Fibroblast of gingiva (primary cell): ENCODE results near the gene ABCG4.
A peak's percentile ranks its signal among the peaks of the same experiment; 100 is the strongest.
"Not testable (repeated sequence)": the region's sequence is repeated elsewhere in the genome, so short reads cannot be mapped to it uniquely, and the experiment has no call there.

Experiments used
- DNase-seq: peaks from one replicate; pipeline ENCODE4 v3.0.0-alpha.2; 2011; ENCODE audit warnings: low read depth

Gene ABCG4

GRCh38 chr11:119184399-119184798, 35.5 kb downstream of the ABCG4 start:
- not testable (repeated sequence) for DNase-seq

DNA sequence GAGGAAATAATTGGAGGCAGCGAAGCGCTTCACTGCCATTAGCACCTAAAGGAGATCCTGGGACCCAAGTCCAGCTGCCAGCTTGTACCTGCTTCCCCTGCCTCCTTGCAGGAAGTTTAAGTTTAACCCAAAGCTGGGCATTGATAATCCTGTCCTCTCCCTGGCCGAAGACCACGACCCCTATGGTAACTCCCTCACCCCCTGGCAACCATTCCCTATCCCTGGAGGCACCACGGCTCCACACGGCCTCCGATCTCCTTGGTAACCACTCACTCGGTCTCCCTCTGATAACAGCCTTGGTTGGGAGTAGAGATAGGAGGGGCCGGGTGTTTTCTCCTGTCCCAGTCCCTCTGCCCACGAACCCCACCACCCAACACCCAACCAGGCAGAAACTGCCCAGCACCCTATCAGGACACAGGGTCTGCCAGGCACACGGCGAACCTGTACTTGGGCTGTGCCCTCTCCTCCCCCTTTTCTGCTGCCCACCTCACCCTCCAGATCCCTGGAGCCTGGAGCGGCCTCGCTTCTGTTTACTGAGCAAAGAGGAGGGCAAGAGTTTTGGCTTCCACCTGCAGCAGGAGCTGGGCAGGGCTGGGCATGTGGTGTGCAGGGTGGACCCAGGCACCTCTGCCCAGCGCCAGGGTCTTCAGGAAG, 37.3 kb downstream of the ABCG4 start:
- DNase-seq: no peak

DNA sequence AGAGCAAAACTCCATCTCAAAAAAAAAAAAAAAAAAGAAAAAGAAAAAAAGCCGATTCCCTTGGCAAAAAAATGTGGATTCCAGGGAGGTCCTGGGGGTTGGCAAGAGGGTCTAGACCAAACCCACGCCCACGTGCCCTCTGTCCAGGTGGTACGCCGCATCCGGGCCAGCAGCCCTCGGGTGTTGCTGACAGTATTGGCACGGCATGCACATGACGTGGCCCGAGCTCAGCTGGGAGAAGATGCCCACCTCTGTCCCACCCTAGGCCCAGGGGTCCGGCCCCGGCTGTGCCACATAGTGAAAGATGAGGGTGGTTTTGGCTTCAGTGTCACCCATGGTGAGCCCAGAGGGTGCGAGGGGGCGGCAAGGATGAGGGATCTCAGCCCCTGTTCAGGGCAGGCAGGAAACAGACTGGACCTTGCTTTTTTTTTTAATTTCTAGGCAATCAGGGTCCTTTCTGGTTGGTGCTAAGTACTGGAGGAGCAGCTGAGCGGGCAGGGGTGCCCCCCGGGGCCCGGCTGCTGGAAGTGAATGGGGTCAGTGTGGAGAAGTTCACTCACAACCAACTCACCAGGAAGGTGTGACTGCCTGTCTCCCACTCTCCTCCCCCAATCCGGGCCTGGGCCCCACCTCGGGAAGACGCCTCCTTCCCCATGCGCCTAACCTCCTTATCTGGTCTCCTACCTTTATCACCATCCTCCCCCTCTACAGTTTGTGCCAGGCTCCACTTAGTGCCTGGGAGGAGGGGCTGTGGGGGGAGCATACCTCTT, 38.5 kb downstream of the ABCG4 start:
- no peak for DNase-seq

DNA sequence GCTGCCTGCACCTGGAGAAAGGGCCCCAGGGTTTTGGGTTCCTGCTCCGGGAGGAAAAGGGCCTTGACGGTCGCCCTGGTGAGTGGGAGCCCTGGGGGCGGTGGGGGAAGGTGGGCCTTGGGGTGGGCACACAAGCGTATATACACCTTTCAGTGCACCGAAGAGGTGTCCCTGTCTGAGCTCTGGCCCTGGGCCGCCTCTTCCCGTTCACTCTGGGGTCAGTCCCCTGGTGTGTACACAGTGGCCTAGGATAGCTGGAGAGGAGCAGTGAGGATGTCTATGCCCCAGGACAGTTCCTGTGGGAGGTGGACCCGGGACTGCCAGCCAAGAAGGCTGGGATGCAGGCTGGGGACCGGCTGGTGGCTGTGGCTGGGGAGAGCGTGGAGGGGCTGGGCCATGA, 39.2 kb downstream of the ABCG4 start:
- DNase-seq: no peak

DNA sequence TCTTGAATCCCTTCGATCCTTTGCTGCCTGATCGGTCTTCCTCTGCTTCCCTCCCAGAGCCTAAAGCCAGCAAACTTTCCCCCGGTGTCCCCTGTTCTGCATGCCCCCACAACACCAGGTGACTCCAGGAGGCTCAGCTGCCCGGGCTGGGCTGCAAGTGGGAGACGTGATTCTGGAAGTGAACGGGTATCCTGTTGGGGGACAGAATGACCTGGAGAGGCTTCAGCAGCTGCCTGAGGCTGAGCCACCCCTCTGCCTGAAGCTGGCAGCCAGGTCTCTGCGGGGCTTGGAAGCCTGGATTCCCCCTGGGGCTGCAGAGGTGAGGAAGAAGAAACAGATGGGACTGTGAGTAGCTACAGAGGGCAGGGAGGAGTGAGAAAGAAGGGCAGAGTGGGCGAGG, 40.0 kb downstream of the ABCG4 start:
- no peak for DNase-seq

- no peak for DNase-seq
Measured at GRCh38 chr11:119189393-119189792, 40.5 kb downstream of the ABCG4 start.

- DNase-seq: no peak
Measured at GRCh38 chr11:119190531-119190930, 41.7 kb downstream of the ABCG4 start.

DNA sequence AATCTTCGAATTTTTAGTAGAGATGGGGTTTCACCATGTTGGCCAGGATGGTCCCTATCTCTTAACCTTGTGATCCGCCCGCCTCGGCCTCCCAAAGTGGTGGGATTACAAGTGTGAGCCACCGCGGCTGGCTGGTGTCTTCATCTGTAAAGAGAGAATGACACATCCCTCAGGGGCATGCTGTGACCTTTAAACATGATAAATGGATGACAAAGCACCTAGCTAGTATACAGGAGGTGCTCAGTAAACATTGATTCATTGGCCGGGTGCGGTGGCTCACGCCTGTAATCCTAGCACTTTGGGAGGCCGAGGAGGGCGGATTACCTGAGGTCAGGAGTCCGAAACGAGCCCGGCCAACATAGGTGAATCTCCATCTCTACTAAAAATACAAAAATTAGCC, 42.4 kb downstream of the ABCG4 start:
- not testable (repeated sequence) for DNase-seq

GRCh38 chr11:119192111-119192510, 43.3 kb downstream of the ABCG4 start:
- peak; percentile 29 for DNase-seq

DNA sequence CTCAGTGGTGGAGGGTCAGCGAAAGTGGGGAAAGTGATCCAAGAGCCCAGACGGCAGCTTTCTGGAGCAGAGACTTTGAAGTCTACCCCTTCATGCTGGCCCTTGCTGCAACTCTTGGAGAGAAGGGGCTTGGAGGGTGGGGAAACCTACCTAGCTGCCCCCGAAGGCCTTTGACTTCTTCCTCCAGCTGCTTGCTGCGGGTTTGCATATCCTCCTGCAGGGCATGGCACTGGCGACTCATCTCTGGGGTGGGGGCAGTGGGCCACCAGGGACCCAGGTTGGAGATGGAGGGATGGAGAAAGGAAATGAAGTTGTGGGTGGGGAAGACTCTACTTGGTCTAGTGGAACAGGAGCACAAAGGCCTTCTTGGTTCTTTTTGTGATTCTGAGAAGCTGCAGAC, 44.1 kb downstream of the ABCG4 start:
- no peak for DNase-seq

DNA sequence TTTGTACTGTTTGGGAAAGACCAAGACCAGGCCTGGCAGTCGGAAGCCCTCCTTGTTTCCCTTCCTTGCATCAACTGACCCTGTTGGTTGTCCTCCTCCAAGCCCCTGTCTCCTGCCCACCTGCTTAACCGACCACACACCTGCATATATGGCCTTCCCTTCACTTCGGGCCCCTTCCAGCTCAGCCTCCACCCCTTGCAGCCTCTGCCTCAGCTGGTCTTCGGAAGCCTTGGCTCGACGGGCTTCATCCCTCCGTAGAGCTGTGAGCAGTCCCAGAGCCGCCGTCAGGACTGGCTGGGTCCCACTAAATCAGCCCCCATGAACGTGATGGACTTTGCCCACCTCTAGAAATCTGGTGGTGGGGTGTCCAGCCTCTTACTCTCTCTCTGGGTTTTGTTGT, 44.8 kb downstream of the ABCG4 start:
- DNase-seq: no peak

GRCh38 chr11:119194811-119195440, 46.1 kb downstream of the ABCG4 start:
- no peak for DNase-seq

- peak; percentile 42 for DNase-seq
Measured at GRCh38 chr11:119195680-119196079, 46.8 kb downstream of the ABCG4 start.

DNA sequence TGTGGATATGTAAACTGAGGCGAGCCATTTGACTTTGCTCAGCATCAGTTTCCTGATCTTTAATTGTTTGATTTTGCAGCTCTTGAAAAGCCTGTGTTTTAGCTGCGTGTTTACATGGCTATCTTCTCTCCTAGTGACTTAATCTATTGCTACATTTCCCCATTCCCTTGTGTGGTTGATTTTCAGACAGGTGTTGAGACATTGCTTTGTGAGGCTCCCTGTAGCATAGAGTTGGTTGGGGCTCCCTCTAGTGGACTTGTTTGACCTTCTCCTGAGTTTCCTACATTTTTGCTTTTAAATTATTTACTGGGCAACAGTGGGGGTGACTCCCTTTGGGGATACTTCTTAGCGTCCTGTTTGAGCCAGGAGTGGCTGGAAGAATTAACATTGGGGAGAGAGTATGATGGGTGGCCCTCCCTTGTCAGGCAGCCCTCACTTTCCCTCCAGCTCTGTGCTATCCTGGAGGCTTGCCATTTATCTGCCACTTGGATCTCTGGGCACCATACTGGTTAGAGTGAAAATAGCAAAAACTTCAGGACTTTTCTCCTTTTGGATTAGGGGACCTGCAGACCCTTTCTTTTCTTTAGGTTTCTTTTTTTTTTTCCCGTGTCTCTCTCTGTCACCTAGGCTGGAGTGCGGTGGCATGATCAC, 48.1 kb downstream of the ABCG4 start:
- DNase-seq: peak; percentile 74

- DNase-seq: no peak
Measured at GRCh38 chr11:119198925-119199324, 50.1 kb downstream of the ABCG4 start.

DNA sequence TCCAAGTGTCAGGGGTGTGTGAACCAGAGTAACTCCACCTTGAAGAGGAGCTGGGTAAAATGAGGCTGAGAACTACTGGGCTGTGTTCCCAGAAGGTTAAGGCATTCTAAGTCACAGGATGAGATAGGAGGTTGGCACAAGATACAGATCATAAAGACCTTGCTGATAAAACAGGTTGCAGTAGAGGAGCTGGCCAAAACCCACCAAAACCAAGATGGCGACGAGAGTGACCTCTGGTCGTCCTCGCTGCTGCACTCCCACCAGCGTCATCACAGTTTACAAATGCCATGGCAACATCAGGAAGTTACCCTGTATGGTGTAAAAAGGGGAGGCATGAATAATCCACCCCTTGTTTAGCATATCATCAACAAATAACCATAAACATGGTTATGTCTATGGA, 52.4 kb downstream of the ABCG4 start:
- not testable (repeated sequence) for DNase-seq

- DNase-seq: no peak
Measured at GRCh38 chr11:119202554-119202953, 53.7 kb downstream of the ABCG4 start.

DNA sequence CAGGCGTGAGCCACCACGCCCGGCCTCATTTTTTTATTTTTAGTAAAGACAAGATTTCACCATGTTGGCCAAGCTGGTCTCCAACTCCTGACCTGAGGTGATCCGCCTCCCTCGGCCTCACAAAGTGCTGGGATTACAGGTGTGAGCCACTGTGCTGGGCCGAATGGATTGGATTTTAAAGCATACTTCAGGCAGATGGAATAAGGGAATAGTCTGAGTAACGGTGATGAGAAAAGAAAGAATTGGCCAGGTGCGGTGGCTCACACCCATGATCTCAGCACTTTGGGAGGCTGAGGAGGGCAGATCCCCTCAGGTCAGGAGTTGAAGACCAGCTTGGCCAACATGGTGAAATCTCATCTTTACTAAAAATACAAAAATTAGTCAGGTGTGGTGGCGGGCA, 55.2 kb downstream of the ABCG4 start:
- no peak for DNase-seq

- DNase-seq: no peak
Measured at GRCh38 chr11:119205080-119205479, 56.2 kb downstream of the ABCG4 start.

GRCh38 chr11:119205574-119206510, 57.0 kb downstream of the ABCG4 start, which contains the start of gene CBL:
Gene CBL (plus strand): TSS chr11:119206339. CDS start chr11:119206418, 79 bp downstream.
- DNase-seq: peak; percentile 81
